Neuron (in vitro differentiated cells): ENCODE measurements around the gene SPINDOC.

Source experiments
- H2AFZ ChIP-seq: one replicate; pipeline ENCODE4 v1.6.1; 2013; ENCODE audit warnings: low read depth, mild to moderate bottlenecking, inconsistent platforms, low read length, moderate library complexity
- H3K27me3 ChIP-seq: one replicate; pipeline ENCODE4 v1.6.1; 2013; ENCODE audit warnings: low read length; ENCODE audit not compliant: insufficient read depth
- H3K36me3 ChIP-seq: one replicate; pipeline ENCODE4 v1.6.1; 2013; ENCODE audit warnings: low read length; ENCODE audit not compliant: insufficient read depth
- H3K4me1 ChIP-seq: one replicate; pipeline ENCODE4 v1.6.1; 2013; ENCODE audit warnings: low read length; ENCODE audit not compliant: insufficient read depth
- H3K4me3 ChIP-seq: 2 replicates; pipeline ENCODE4 v1.5.1; 2013; ENCODE audit warnings: mild to moderate bottlenecking, low read length, moderate library complexity
- H3K9me3 ChIP-seq: one replicate; pipeline ENCODE4 v1.6.1; 2013; ENCODE audit warnings: low read length

SPINDOC gene

DNA sequence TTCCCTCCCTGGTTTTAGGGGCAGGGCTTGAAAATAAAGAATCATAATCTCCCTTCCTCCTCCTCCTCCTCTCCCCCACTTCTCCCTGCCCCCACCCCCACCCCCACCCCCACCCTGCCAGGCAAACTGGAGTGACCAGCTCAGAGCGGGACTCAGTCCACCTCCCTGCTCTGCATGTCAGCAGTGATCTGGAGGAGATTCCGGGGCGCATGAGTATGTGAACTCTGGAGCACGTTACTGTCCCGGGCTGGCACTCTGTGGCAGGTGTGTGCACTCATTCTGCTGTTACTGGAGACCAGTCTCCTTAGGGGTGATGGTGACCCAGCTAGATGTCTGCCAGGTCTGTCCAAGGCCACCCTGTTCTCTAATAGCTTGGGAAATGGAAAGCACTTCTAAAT lies 59.5 kb downstream of the SPINDOC start:
- Histone ChIP-seq H3K4me3 (no peak overlapping the region), H2AFZ (no peak overlapping the region), H3K9me3 (no peaks in the 10 kb centered on the region), H3K36me3 (peaks cover 5% of the 10 kb centered on the region), H3K4me1 (peaks cover 8% of the 10 kb centered on the region), H3K27me3 (no peaks in the 10 kb centered on the region)

- Histone ChIP-seq H3K9me3 (no peaks in the 10 kb centered on the region), H3K36me3 (peaks cover 6% of the 10 kb centered on the region), H2AFZ (no peak overlapping the region), H3K4me1 (peaks cover 8% of the 10 kb centered on the region), H3K27me3 (no peaks in the 10 kb centered on the region), H3K4me3 (no peak overlapping the region)
Observed at GRCh38 chr11:63873311-63873710, 60.1 kb downstream of the SPINDOC start.

DNA sequence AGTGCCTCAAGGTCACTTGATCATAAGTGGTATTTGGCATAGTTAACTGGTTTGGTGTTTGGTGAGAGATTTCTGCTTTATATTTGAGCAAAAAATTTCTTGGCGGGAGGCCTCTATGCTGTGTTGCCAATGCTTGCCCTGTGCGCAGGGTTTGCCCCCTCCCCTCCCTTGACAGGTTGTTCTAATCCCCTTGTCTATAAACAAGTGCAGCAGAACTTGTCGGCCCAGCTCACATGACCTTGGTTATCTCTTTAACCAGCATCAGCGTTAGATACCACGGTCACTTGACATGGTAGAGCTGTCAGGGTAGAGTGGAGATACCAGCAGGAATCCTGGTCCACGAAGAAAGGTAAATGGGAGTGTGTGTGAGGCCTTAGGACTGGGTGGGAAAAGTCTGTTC lies 61.3 kb downstream of the SPINDOC start:
- no peak overlapping the region for H3K4me3 ChIP-seq
- no peaks in the 10 kb centered on the region for H3K27me3 ChIP-seq
- H2AFZ ChIP-seq = no peak overlapping the region
- no peaks in the 10 kb centered on the region for H3K9me3 ChIP-seq
- peaks cover 9% of the 10 kb centered on the region for H3K4me1 ChIP-seq
- peaks cover 6% of the 10 kb centered on the region for H3K36me3 ChIP-seq

DNA sequence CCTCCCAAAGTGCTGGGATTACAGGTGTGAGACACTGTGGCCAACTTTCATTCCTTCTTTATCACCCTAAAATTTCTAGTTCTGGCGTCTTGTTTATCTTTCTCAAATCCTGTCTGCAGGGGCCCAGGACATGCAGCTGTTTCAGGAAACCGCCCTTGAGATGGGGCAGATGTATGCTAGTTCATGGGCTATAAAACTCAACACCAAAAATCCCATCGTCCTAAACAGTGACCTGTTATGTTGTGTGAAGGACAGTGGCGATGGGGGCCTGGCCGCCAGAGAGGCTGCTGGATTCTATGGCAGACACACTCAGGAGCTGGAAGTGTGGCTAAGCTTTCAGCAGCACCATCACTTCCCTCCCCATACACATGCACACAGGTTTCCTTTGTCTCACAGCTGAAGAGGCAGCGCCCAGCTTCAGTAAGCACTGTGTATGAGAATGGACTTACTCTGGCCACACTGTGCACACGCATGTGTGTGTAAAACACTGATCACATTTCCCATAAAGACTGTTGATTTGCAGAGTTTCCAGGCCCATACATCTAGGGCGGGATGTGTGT lies 62.3 kb downstream of the SPINDOC start:
- Histone ChIP-seq H3K36me3 (peaks cover 6% of the 10 kb centered on the region), H3K4me1 (peaks cover 20% of the 10 kb centered on the region), H3K4me3 (no peak overlapping the region), H3K9me3 (no peaks in the 10 kb centered on the region), H3K27me3 (no peaks in the 10 kb centered on the region), H2AFZ (no peak overlapping the region)

- peaks cover 6% of the 10 kb centered on the region for H3K36me3 ChIP-seq
- peaks cover 22% of the 10 kb centered on the region for H3K4me1 ChIP-seq
- H3K27me3 ChIP-seq = no peaks in the 10 kb centered on the region
- no peaks in the 10 kb centered on the region for H3K9me3 ChIP-seq
- H2AFZ ChIP-seq = no peak overlapping the region
- H3K4me3 ChIP-seq = no peak overlapping the region
Observed at GRCh38 chr11:63876616-63877015, 63.4 kb downstream of the SPINDOC start.
